ENCODE results near the gene PNPLA2.
A peak's percentile ranks its signal among the peaks of the same experiment; 100 is the strongest.

The PNPLA2 gene, protein sequence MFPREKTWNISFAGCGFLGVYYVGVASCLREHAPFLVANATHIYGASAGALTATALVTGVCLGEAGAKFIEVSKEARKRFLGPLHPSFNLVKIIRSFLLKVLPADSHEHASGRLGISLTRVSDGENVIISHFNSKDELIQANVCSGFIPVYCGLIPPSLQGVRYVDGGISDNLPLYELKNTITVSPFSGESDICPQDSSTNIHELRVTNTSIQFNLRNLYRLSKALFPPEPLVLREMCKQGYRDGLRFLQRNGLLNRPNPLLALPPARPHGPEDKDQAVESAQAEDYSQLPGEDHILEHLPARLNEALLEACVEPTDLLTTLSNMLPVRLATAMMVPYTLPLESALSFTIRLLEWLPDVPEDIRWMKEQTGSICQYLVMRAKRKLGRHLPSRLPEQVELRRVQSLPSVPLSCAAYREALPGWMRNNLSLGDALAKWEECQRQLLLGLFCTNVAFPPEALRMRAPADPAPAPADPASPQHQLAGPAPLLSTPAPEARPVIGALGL

GRCh38 chr11:818396-819128, at the start of gene PNPLA2:
PNPLA2 (plus strand) TSS chr11:818914; CDS start chr11:819719, 805 bp downstream.
- no peak for DNase-seq

DNA sequence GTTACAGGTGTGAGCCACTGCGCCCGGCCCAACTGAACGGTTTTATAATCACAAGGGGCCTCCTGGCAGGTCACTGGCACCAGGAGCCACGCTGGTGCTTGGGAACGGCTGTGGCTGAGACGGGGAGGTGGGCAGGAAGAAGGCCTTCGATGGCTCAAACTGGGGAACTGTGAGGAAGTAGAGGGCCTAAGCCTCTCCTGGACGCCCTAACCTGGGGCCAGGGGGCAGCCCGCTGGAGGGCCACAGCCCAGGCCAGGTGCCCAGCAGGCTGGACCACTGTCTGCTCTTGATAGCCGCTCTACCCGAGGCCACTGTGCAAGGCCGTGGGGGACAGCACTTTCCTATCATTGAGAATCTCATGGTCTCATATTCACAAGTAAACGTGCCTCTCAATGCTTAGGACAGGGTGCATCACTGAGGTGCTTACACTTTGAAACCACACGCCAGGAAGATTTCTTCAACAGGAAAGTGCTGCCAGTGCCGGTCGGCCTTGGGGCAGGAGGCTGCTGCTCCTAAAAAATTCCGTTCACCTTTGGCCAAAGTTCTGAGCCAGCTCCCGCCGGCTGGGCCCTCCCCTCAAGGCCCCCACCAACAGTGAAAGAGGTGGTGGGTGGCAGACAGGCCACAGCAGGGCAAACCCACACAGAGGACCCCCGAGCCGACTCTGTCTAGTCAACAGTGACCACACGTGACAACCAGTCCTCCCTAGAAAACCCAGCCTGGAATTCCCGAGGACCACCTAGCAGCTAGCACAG, 48.6 kb upstream of the PNPLA2 start:
- no peak for DNase-seq

DNA sequence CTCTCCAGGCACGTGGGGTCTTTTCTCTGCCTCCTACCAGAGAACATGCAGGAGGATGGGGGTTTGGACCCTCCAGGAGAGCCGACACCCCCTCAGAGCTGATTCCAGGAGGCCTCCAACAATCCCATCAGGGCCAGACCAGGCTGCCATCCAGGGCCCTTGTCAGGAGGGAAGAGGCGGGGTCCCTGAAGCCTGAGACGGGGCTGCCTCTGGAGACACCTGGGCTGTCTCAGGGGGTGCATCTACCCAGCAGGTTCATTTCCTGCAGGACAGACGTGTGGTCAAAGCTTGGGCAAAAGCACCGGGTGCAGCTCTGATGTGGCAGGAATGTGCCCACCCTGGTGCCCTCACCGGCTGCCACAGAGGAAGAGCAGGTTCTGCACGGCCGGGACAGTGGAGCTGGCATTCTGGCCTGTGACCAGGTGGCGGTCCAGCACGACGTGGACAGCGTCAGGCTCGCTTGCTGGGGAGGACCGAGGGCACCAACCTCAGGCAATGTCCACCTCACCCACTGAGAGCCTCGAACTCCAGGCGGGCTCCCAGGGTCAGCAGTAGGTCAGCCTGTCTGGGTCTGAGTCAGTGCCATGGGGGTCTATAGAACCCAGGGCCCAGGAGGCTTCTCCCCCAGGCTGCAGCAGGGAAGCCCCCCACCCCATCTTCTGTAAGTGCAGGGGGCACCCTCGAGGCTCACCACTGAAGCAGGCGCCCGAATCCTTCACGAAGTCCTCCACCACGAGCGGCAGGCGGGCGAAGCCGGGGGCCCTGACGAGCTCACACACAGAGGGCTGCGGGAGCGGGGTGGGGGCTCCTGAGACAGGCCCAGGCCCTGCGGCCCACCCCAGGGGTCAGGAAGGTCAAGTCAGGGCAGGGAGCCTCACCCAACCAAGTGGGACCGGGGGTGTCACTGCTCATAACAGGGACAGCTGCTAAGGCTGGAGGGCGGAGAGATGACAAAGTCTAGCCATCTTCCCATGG, 47.8 kb upstream of the PNPLA2 start:
- no peak for DNase-seq

DNA sequence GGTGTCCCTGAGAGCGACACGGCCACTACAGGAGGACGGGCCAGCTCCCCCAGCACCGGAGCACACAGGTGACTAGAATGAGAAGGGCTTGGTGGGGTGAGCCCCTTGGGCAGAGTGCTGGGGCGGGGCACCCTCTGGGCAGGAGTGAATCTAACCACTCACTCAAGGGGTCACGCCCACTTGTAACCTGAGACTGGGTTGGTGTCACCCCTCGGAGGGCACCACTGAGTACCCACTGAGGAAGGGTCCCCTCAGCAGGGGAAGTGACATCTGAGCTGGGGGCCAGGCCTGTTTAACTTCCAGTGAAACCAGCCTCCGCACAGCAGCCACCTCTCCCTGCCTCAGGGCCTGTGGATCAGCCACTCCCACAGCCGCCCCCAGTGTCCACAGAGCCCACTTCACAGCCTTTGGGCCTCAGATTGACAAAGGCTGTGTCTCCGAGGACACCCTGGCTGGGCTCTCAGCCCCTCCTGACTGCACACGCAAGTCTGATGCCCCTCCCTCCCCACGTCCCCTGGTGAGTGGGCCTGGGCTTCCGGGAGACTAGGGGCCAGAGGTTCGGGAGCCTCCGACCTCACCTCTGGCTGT, 47.0 kb upstream of the PNPLA2 start:
- no peak for DNase-seq

- no peak for DNase-seq
These were observed 46.0 kb upstream of the PNPLA2 start for GRCh38 chr11:772429-773390.

DNA sequence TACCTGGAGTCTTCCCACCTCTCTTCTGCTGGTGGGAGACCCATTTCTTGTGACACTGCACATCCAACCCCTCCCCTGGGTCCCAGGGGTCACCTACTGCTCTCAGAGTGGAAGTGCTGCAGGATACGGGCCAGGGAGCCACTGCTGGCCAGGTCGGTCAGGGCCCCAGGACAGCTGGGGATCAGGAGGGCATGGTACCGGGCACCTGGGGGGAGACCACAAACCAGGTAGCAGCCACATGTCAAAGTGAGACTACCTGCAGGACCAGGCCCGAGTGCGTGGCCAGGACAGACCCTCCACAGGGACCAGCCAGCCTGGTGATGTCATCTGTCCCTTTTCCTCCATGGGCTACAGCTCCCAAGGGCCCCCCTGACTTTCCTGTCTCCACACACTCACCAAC, 45.3 kb upstream of the PNPLA2 start:
- no peak for DNase-seq

DNA sequence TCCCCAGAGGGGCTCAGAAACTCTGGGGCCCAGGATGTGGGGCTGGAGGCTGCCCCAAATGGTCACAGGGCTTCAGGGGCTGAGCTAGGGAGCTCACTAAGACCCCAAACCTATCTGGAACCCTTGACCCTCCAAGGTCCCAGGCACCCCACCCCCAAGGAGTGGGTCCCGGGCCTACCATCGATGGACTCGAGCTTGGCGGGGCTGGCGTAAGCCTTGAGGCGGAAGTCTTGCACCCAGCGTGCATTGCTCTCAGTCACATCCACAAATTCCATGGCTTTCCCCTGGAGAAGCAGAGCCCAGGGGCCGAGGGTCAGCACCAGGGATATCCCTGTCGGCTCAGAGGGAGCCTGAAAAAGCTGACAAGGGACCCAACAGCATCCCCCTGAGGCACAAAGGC, 44.9 kb upstream of the PNPLA2 start:
- DNase-seq = no peak

GRCh38 chr11:774873-775592, 43.7 kb upstream of the PNPLA2 start:
- DNase-seq = no peak

DNA sequence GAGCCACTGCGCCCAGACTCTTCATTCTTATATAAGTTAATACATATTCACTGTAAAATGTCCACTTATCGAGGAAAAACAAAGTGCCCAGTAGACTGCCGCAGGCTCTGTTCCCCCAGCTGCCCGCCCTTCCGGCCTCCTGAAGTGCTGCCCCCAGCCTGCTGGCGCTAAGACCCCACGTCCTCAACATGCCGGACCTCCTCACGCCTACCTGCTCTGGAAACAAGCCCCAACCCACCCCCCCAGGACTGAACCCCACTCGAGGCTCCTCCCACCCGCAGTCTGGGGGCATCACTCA, 42.5 kb upstream of the PNPLA2 start:
- DNase-seq = no peak

DNA sequence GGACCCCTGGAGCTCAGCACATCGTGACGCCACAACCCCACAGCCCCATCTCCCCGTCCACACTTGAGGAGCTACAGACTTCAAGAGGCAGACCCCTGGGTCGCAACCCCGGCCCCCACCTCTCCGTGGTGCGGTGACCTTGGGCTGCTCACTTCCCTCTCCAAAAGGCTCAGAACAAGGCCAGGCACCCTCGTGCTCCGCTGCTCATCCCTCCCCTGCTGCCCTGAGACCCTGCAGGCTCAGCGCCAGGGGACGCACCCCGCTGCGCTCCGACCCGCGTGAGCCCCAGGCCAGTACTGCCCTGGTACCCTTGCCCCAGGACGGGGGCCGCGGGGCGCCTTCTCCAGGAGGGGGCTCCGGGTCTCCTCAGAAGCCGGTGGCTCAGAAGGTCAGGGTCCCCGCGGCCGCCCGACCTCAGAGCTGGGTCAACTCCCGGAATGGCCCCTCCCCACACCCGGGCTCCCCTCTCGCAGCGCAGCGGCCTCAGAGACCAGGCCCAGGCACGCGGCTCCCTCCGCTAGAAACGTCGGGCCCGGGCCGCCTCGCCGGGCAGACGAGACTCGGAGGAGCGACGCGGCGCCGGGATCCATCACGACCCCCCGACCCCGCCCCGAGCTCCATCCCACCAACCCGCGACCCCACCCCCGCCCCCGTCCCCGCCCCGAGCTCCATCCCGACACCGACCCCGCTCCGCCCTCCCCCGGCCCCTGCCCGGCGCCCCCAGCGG, 42.0 kb upstream of the PNPLA2 start:
- no peak for DNase-seq

- peak; percentile 92 for DNase-seq
These were observed 41.1 kb upstream of the PNPLA2 start, which contains the start of gene GATD1 for GRCh38 chr11:777288-778255. GATD1 (minus strand) TSS chr11:777487; CDS start chr11:777462, 25 bp downstream.

DNA sequence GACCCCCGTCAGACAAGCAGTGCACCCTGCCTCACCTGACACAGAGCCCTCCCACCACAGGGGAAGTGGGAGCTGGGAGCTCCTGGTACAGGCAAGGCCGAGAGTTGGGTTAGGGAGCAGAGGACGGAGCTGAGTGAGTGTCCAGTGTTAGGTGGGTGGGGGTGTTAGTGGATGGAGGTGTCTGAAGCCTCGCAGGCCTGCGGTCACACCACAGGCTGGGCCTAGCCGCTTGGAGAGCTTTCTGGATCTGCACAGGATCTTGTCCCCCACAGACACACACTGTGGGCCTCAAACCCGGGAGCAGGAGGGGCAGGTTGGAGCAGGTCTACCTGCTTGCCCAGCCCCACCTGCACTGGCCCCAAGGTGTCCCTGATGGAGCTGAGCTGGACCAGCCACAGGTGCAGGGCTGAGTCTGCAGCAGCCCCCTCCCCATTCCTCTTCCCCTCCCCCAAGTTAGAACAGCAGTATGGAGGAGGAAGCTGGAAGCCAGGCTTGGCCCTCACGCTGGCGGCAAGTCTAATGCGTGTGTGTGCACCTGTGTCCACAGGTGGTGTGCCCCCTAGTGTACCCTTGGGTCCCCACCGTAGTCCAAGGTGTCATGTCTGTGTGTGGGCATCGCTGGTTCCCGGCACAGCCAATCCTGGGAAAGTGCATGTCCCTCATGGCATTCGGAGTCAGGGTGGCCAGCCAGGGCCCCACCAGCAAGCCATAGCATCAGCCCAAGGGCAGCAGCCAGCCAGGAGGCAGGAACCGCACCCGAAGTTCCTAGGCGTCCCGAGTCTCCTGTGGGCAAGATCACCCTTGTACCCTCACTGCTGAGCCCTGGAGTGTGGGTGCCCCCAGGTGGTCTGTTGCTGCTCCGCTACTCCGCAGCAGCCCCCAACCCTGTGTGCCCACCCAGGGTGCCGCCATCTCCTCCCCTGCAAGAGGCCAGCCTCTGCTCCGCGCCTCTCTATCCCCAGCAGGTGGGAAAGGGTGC, 39.4 kb upstream of the PNPLA2 start:
- no peak for DNase-seq

- DNase-seq = no peak
These were observed 38.7 kb upstream of the PNPLA2 start for GRCh38 chr11:779955-780532.

- DNase-seq = no peak
These were observed 36.2 kb upstream of the PNPLA2 start for GRCh38 chr11:782264-783174.

- DNase-seq = no peak
These were observed 35.1 kb upstream of the PNPLA2 start for GRCh38 chr11:783581-784015.
